H1 (cell line): ENCODE data around the gene AGAP3. TPM values are rescaled to one million over a fixed set of nuclear protein-coding genes. Genes with fewer than 3 reads are reported as not detected.

Source experiments
- CTCF ChIA-PET: fragments of 300-600 bp; sonication (Branson Sonifier 250); formaldehyde crosslinking; loops from one replicate; lab custom pipeline; 2021; ENCODE audit not compliant: partially characterized antibody; lab: Charles Lee
- POLR2A ChIA-PET: fragments of 300-600 bp; sonication (Branson Sonifier 250); formaldehyde crosslinking; loops from one replicate; lab custom pipeline; 2021; ENCODE audit warnings: inconsistent platforms; ENCODE audit not compliant: partially characterized antibody; lab: Charles Lee
- DNase-seq, 2 experiments: peaks; one replicate each; pipeline versions ENCODE4 v3.0.0 to v3.0.0-alpha.2; 2010 to 2022; ENCODE audit warnings: low spot score in 2 of 2, low read depth in 1 of 2, mixed read lengths in 1 of 2
- FAIRE-seq: peaks from 2 replicates; lab custom pipeline; 2011; peaks lifted over from hg19 to GRCh38; lab: Jason Lieb, UNC
- H2AFZ ChIP-seq: 2 replicates; pipeline ENCODE4 v1.8.1; 2012; ENCODE audit warnings: low read length, inconsistent platforms
- H2AK5ac ChIP-seq: 2 replicates; pipeline ENCODE4 v1.6.1; 2013; ENCODE audit warnings: low read depth, low read length
- H2BK120ac ChIP-seq: replicated peaks from 2 replicates; pipeline ENCODE3; 2013; ENCODE audit warnings: low read depth, low read length, inconsistent platforms
- H2BK12ac ChIP-seq: 2 replicates; pipeline ENCODE4 v1.6.1; 2013; ENCODE audit warnings: low read depth, low read length
- H2BK15ac ChIP-seq: 2 replicates; pipeline ENCODE4 v1.6.1; 2013; ENCODE audit warnings: low read length
- H2BK20ac ChIP-seq: 2 replicates; pipeline ENCODE4 v1.6.1; 2013; ENCODE audit warnings: low read length
- H2BK5ac ChIP-seq: 2 replicates; pipeline ENCODE4 v1.6.1; 2013; ENCODE audit warnings: low read depth, low read length
- H3K14ac ChIP-seq: 2 replicates; pipeline ENCODE4 v1.6.1; 2013; ENCODE audit warnings: inconsistent platforms; ENCODE audit not compliant: insufficient read length
- H3K18ac ChIP-seq: 2 replicates; pipeline ENCODE4 v1.6.1; 2013; ENCODE audit warnings: low read length; ENCODE audit errors: extremely low read depth
- H3K23ac ChIP-seq: 2 replicates; pipeline ENCODE4 v1.6.1; 2013; ENCODE audit warnings: inconsistent platforms; ENCODE audit not compliant: insufficient read length
- H3K23me2 ChIP-seq: 2 replicates; pipeline ENCODE4 v1.6.1; 2013; ENCODE audit warnings: low read depth, low read length
- H3K27ac ChIP-seq: 2 replicates; pipeline ENCODE4 v1.6.1; 2011; ENCODE audit warnings: low read depth, low read length, inconsistent platforms
- H3K27me3 ChIP-seq, 4 experiments: replicated peaks in 1 of 4; 1 replicate in 1 of 4; 2 replicates in 3 of 4; pipeline versions ENCODE4 v1.6.1 to v1.8.1; 2011 to 2013; ENCODE audit warnings: low read length in 3 of 4, mild to moderate bottlenecking in 3 of 4, inconsistent platforms in 2 of 4, mixed read lengths in 2 of 4, moderate library complexity in 1 of 4; ENCODE audit not compliant: control insufficient read depth in 3 of 4, insufficient read depth in 3 of 4; ENCODE audit errors: extremely low read depth in 1 of 4
- H3K36me3 ChIP-seq, 4 experiments: 2 replicates each; pipeline versions ENCODE4 v1.6.1 to v1.8.1; 2011 to 2013; ENCODE audit warnings: mild to moderate bottlenecking in 4 of 4, low read length in 3 of 4, moderate library complexity in 2 of 4, control low read depth in 1 of 4, inconsistent platforms in 1 of 4; ENCODE audit not compliant: insufficient read depth in 4 of 4, control insufficient read depth in 2 of 4
- H3K4ac ChIP-seq: replicated peaks from 2 replicates; pipeline ENCODE3; 2013; ENCODE audit warnings: low read length, low read depth, mixed read lengths, inconsistent platforms; ENCODE audit not compliant: insufficient read length
- H3K4me1 ChIP-seq, 4 experiments: replicated peaks in 1 of 4; 1 replicate in 1 of 4; 2 replicates in 3 of 4; pipeline versions ENCODE4 v1.6.1 to v1.8.1; 2011 to 2013; ENCODE audit warnings: low read length in 3 of 4, inconsistent platforms in 2 of 4, mixed read lengths in 1 of 4; ENCODE audit not compliant: insufficient read depth in 4 of 4, control insufficient read depth in 3 of 4
- H3K4me2 ChIP-seq, 2 experiments: 2 replicates each; pipeline versions ENCODE4 v1.6.1 to v1.8.1; 2011 to 2013; ENCODE audit warnings: low read depth in 2 of 2, low read length in 2 of 2, control low read depth in 1 of 2, inconsistent platforms in 1 of 2, mild to moderate bottlenecking in 1 of 2; ENCODE audit not compliant: insufficient read depth in 1 of 2
- H3K4me3 ChIP-seq, 4 experiments: fragments of 200-600, 300-600 bp in 1 of 4; sonication (generic), shearing (Covaris generic), sonication (Bioruptor Twin) in 1 of 4; 2 replicates each; pipeline versions ENCODE4 v1.5.1 to v1.8.1; 2011 to 2016; ENCODE audit warnings: low read length in 4 of 4, low read depth in 3 of 4, control low read depth in 2 of 4, inconsistent platforms in 2 of 4, mild to moderate bottlenecking in 2 of 4, mixed read lengths in 1 of 4, moderate library complexity in 1 of 4; ENCODE audit not compliant: insufficient read depth in 2 of 4; ENCODE audit errors: extremely low read depth in 1 of 4
- H3K56ac ChIP-seq: replicated peaks from 2 replicates; pipeline ENCODE3; 2013; ENCODE audit warnings: low read depth, mild to moderate bottlenecking, mixed read lengths, low read length, inconsistent platforms; ENCODE audit not compliant: insufficient read length
- H3K79me1 ChIP-seq: 2 replicates; pipeline ENCODE4 v1.6.1; 2013; ENCODE audit warnings: low read depth, low read length, control low read depth
- H3K79me2 ChIP-seq, 2 experiments: 2 replicates each; pipeline versions ENCODE4 v1.6.1 to v1.8.1; 2012 to 2013; ENCODE audit warnings: low read length in 2 of 2, mild to moderate bottlenecking in 2 of 2, inconsistent platforms in 1 of 2; ENCODE audit not compliant: insufficient read depth in 2 of 2, control insufficient read depth in 1 of 2
- H3K9ac ChIP-seq, 4 experiments: replicated peaks in 1 of 4; 1 replicate in 1 of 4; 2 replicates in 3 of 4; pipeline versions ENCODE4 v1.6.1 to v1.8.1; 2011 to 2013; ENCODE audit warnings: low read depth in 3 of 4, low read length in 3 of 4, control low read depth in 2 of 4, mild to moderate bottlenecking in 2 of 4, moderate library complexity in 2 of 4, inconsistent platforms in 1 of 4; ENCODE audit errors: extremely low read depth in 1 of 4
- H3K9me3 ChIP-seq, 2 experiments: 2 replicates each; pipeline versions ENCODE4 v1.6.1 to v1.8.1; 2012 to 2013; ENCODE audit warnings: mild to moderate bottlenecking in 2 of 2, moderate library complexity in 2 of 2, control low read depth in 1 of 2, inconsistent platforms in 1 of 2, low read depth in 1 of 2, low read length in 1 of 2, mixed read lengths in 1 of 2; ENCODE audit not compliant: insufficient read depth in 2 of 2
- H4K20me1 ChIP-seq, 2 experiments: replicated peaks in 1 of 2; 2 replicates each; pipeline versions ENCODE3 to v1.8.1; 2011 to 2013; ENCODE audit warnings: inconsistent platforms in 2 of 2, low read length in 2 of 2, mild to moderate bottlenecking in 1 of 2; ENCODE audit not compliant: insufficient read depth in 2 of 2, control insufficient read depth in 1 of 2
- H4K5ac ChIP-seq: 2 replicates; pipeline ENCODE4 v1.6.1; 2013; ENCODE audit warnings: low read length, low read depth, mixed read lengths, inconsistent platforms; ENCODE audit not compliant: insufficient read length
- H4K8ac ChIP-seq: 2 replicates; pipeline ENCODE4 v1.8.0; 2013; ENCODE audit warnings: mild to moderate bottlenecking, moderate library complexity, low read length, inconsistent platforms; ENCODE audit not compliant: insufficient read depth; ENCODE audit errors: extremely low read depth
- H4K91ac ChIP-seq: replicated peaks from 2 replicates; pipeline ENCODE3; 2013; ENCODE audit warnings: low read length, mixed read lengths, inconsistent platforms; ENCODE audit not compliant: insufficient read length
- CBX5 ChIP-seq: fragments of 300-800, 300-1000 bp; sonication (generic); IDR thresholded peaks from 2 replicates; pipeline ENCODE4 v1.7.1; 2016; ENCODE audit warnings: antibody characterized with exemption, low read length, low read depth
- EP300 ChIP-seq, 2 experiments: IDR thresholded peaks; 1 replicate in 1 of 2; 2 replicates in 1 of 2; pipeline ENCODE4 v1.6.1; 2011 to 2012; ENCODE audit warnings: low read depth in 2 of 2, low read length in 2 of 2, mild to moderate bottlenecking in 2 of 2, borderline replicate concordance in 1 of 2, inconsistent platforms in 1 of 2, moderate library complexity in 1 of 2
- HDAC6 ChIP-seq: IDR thresholded peaks from one replicate; pipeline ENCODE4 v1.7.1; 2012; ENCODE audit warnings: low read depth, mild to moderate bottlenecking, inconsistent platforms, low read length, moderate library complexity
- JUN ChIP-seq: IDR thresholded peaks from 2 replicates; pipeline ENCODE4 v1.6.1; 2011; ENCODE audit warnings: low read depth, mild to moderate bottlenecking, improper control_type of control experiment, low read length
- JUND ChIP-seq: IDR thresholded peaks from 2 replicates; pipeline ENCODE4 v1.6.1; 2011; ENCODE audit warnings: mild to moderate bottlenecking, improper control_type of control experiment, low read length
- KDM4A ChIP-seq: IDR thresholded peaks from one replicate; pipeline ENCODE4 v1.7.1; 2012; ENCODE audit warnings: low read depth, mild to moderate bottlenecking, moderate library complexity, low read length, inconsistent platforms; ENCODE audit not compliant: severe bottlenecking
- KDM5A ChIP-seq: fragments of 200-600 bp; IDR thresholded peaks from 2 replicates; pipeline ENCODE4 v1.7.1; 2012; ENCODE audit warnings: mild to moderate bottlenecking, low read length, inconsistent platforms, mixed read lengths
- POLR2A ChIP-seq, 2 experiments: IDR thresholded peaks; 1 replicate in 1 of 2; 2 replicates in 1 of 2; pipeline ENCODE4 v1.6.1; 2011; ENCODE audit warnings: low read depth in 2 of 2, low read length in 2 of 2, mild to moderate bottlenecking in 2 of 2; ENCODE audit errors: control extremely low read depth in 1 of 2
- RNF2 ChIP-seq: fragments of 200-900, 300-1000 bp; sonication (generic); IDR thresholded peaks from 2 replicates; pipeline ENCODE4 v1.7.1; 2016; ENCODE audit warnings: borderline replicate concordance, low read depth, mild to moderate bottlenecking, antibody characterized with exemption, low read length; ENCODE audit not compliant: poor library complexity, severe bottlenecking; ENCODE audit errors: missing control alignments
- SP1 ChIP-seq: IDR thresholded peaks from 2 replicates; pipeline ENCODE4 v1.6.1; 2011; ENCODE audit warnings: low read depth, low read length
- SP2 ChIP-seq: IDR thresholded peaks from 2 replicates; pipeline ENCODE4 v1.6.1; 2012; ENCODE audit warnings: mild to moderate bottlenecking, low read length, inconsistent platforms
- SRF ChIP-seq: IDR thresholded peaks from 2 replicates; pipeline ENCODE4 v1.6.1; 2011; ENCODE audit warnings: mild to moderate bottlenecking, low read depth, low read length, moderate library complexity
- ZNF274 ChIP-seq: IDR thresholded peaks from 2 replicates; pipeline ENCODE4 v1.7.0; 2012; ENCODE audit warnings: low read length, borderline replicate concordance; ENCODE audit errors: extremely low read depth
- WGBS, 2 experiments: shearing (Covaris generic) in 1 of 2; methylation state at CpG; one replicate each; pipeline versions ENCODE4 v1.1.6 to v1.1.7; 2013 to 2015; ENCODE audit warnings: low lambda C conversion rate in 2 of 2, mixed read lengths in 2 of 2, inconsistent platforms in 1 of 2, low coverage in 1 of 2, missing lambda C conversion rate in 1 of 2; ENCODE audit not compliant: insufficient replicate concordance in 2 of 2, insufficient coverage in 1 of 2, insufficient read length in 1 of 2; ENCODE audit errors: extremely low coverage in 1 of 2, missing lambda C conversion rate in 1 of 2; 5-methylcytosine and 5-hydroxymethylcytosine counted together
- polyA plus RNA-seq, 7 experiments: library from polyadenylated mRNA; depleted of rRNA in 3 of 7; stranded (reverse) in 5 of 7; unstranded in 2 of 7; fragments of >200 nt in 5 of 7; fragments of 200-250 nt in 2 of 7; gene quantifications; 1 replicate in 5 of 7; 2 replicates in 1 of 7; 4 replicates in 1 of 7; pipeline versions ENCODE4 v1.2.1 to v1.2.3, GENCODE V29; 2011 to 2013; ENCODE audit warnings: missing spikeins in 2 of 7, mixed read lengths in 2 of 7
- total RNA-seq: library from RNA; stranded (reverse); fragmentation: NEBNext Ultra II Directional; extraction: Animal tissue kit (Norgen Biotek cat#: 25700); gene quantifications from 2 replicates; pipeline ENCODE4 v1.2.1, GENCODE V29; 2021

AGAP3 gene
- total and polyA plus RNA-seq, 2 of the 8 experiments (the other 6 are each of a cell fraction or from before 2014, with no cell fraction given): 66.4 to 120 TPM

DNA sequence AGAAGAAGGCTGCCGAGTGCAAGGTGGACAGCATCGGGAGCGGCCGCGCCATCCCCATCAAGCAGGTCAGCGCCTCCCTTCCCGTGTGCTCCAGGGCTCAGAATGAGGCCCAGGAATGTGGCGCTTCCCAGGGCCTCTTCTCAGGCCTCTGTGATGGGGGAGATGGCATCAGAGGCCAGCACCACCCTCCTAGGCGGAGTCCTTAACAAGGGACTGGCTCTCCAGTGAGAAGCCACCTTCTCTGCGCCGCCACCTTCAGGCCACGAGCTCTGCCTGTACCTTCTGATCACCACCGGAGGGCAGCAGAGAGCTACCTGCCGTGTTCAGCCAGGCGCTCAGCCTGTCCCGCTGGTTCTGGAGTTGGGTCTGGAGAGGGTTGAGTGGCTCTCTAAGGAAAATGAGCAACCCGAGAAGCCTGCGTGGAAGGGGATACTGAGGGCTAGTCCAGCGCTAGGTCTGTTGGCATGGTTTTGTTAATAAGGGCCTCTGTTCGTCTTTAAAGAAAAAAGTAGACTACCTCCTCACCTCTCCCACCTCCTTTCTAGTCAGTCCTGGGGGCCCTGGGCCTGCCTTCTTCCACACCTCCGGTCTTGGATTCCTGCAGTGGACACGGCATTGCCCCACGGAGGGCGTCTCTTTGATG is 37.7 kb downstream of the AGAP3 start:
- H4K8ac ChIP-seq: no peak overlapping the region
- H2AK5ac ChIP-seq: no peak overlapping the region
- no peaks in the 10 kb centered on the region for H3K79me2 ChIP-seq
- no peaks in the 10 kb centered on the region for H3K9me3 ChIP-seq
- ChIA-PET CTCF (interaction anchor here (0.6 to 11.7 kb wide), 41 partner anchors 8 to 1655 kb away, joined by 3 to 197 read pairs (median 4); partner anchors contain the start of genes ABCF2 and GBX1), POLR2A (interaction anchor here (0.9 to 2.0 kb wide), 3 partner anchors 9 to 15 kb away, joined by 3 to 7 read pairs (median 4); no protein-coding TSS in a partner anchor)
- no peak overlapping the region for H3K4me3 ChIP-seq
- H2AFZ ChIP-seq: no peak overlapping the region
- peaks cover 0 to 23% (median 7%) of the 10 kb centered on the region in 4 experiments; a peak in 6 of 7 replicates for H3K4me1 ChIP-seq
- H3K27me3 ChIP-seq: peaks cover 0 to 13% (median 4%) of the 10 kb centered on the region in 4 experiments; a peak in 5 of 7 replicates
- H4K20me1 ChIP-seq: peaks cover 8 to 35% of the 10 kb centered on the region in 2 experiments
- H2BK120ac ChIP-seq: no peak overlapping the region
- FAIRE-seq (peak; percentile 88), DNase-seq (peak in 1 of 2 experiments; percentile 94)
- H3K9ac ChIP-seq: no peak overlapping the region
- no peak overlapping the region; a peak in 1 of 4 replicates for H3K4me2 ChIP-seq
- H3K36me3 ChIP-seq: peaks cover 0 to 29% (median 4%) of the 10 kb centered on the region in 4 experiments; a peak in 3 of 8 replicates
- no peak overlapping the region for H4K5ac ChIP-seq
- WGBS, 2 experiments: 41% methylated on average over 23 of the region's 24 CpGs; no CpG with 5 or more reads in 1 of the 2 experiments
- H2BK5ac ChIP-seq: no peak overlapping the region
- H3K4ac ChIP-seq: no peak overlapping the region
- H2BK20ac ChIP-seq: no peak overlapping the region
- H2BK12ac ChIP-seq: no peak overlapping the region
- H3K56ac ChIP-seq: no peak overlapping the region
- H2BK15ac ChIP-seq: no peak overlapping the region
- peaks cover 5% of the 10 kb centered on the region; the same call in 1 of the 2 replicates for H3K23me2 ChIP-seq
- no peak overlapping the region for H3K27ac ChIP-seq
- no peak overlapping the region for H4K91ac ChIP-seq
- no peak overlapping the region for H3K14ac ChIP-seq
- H3K18ac ChIP-seq: no peak overlapping the region
- H3K79me1 ChIP-seq: no peaks in the 10 kb centered on the region
- H3K23ac ChIP-seq: no peak overlapping the region
- TF ChIP-seq CBX5 (no peak), KDM5A (no peak), SP1 (no peak), SRF (no peak), RNF2 (no peak), ZNF274 (no peak), KDM4A (no peak), SP2 (no peak), JUND (peak; percentile 42; the same call in 1 of the 2 replicates), POLR2A (IDR thresholded peaks at IDR 0.05; ENCODE audit: control extremely low read depth in 1 of 2, low read depth in 2 of 2, low read length in 2 of 2) (no peak), EP300 (IDR thresholded peaks at IDR 0.05; ENCODE audit: borderline replicate concordance in 1 of 2, low read depth in 2 of 2, low read length in 2 of 2) (no peak), HDAC6 (no peak), JUN (no peak)
